ENCODE measurements around the gene IL1R2.

The IL1R2 gene

DNA sequence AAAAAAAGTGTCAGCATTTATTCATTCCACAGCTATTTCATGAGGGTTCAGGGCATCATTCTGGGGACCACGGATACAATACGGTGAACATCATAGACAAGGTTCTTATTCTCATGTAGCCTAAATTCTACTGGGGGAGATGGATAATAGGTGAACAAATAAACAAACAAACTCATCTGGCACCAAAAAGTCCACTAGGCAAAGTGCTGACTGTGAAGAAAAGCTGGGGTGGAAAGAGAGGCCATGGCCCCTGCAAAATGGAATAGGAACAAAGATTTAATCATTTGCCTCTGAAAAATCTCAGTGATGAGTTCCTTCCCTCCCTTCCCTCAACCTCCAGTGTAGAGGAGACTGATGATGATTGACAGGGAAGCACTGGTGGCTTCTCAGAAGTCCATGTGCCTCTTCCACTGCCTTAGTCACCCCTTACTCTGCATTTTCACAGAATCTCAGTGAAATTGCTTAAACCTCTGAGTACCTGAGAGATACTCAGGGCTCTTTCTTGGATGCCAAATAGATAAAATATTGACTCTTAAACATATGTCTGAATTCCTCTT, 81.5 kb downstream of the IL1R2 start:
- H3K4me3 ChIP-seq (ENCODE audit: low read depth, low read length): no peak overlapping the region
- TF ChIP-seq, protein P1, sequence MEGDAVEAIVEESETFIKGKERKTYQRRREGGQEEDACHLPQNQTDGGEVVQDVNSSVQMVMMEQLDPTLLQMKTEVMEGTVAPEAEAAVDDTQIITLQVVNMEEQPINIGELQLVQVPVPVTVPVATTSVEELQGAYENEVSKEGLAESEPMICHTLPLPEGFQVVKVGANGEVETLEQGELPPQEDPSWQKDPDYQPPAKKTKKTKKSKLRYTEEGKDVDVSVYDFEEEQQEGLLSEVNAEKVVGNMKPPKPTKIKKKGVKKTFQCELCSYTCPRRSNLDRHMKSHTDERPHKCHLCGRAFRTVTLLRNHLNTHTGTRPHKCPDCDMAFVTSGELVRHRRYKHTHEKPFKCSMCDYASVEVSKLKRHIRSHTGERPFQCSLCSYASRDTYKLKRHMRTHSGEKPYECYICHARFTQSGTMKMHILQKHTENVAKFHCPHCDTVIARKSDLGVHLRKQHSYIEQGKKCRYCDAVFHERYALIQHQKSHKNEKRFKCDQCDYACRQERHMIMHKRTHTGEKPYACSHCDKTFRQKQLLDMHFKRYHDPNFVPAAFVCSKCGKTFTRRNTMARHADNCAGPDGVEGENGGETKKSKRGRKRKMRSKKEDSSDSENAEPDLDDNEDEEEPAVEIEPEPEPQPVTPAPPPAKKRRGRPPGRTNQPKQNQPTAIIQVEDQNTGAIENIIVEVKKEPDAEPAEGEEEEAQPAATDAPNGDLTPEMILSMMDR (IDR thresholded peaks at IDR 0.05; ENCODE audit: low read depth, low read length): no peak

DNA sequence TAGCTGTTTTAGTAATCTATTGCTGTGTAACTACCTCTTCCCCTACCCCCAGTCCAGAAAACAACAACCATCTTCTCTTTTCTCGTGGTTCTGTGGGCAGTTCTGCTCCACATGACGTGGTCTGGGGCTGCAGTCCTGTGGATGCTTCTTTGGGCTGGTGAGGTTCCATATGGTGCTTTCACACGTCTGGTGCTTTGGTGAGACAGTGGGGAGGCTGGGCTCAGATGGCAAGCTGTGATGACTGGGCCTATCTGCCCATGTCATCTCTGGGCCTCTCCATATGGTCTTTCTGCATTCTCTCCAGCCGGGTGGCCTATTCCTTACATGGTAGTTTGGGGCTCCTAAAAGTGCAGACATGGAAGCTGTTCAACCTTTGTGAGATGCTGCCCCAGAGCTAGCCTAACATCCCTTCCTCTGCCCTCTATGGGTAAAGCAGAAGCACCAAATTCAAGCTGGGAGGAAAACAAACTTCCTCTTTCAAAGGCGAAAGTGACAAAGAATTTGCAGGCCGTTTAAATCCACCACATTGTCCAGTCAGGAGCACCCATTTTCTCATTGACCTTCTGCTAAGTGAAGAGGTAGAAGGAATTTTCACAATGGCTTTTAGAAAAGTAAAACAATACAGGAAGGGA, 82.5 kb downstream of the IL1R2 start:
- H3K4me3 ChIP-seq (ENCODE audit: low read depth, low read length): no peak overlapping the region
- TF ChIP-seq, protein P1 (IDR thresholded peaks at IDR 0.05; ENCODE audit: low read depth, low read length): no peak

DNA sequence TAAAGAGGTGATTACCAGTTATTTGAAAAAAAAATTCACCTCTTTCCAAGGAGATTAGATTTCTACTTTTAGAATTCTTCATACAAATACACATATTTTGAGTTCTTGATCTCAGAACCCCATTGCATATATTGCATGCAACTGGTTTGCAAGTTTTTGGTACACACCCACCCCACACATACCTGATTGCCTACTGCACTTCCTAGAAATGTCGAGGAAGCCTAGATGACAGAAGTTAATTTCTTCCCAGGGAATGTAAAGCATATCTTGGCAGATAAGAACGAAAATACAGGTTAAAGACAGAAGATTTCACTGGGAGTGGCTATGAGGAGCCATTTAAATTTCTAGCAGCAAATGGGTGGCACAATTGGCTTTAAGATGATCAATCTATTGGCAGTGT, 83.7 kb downstream of the IL1R2 start:
- TF ChIP-seq, protein P1 (IDR thresholded peaks at IDR 0.05; ENCODE audit: low read depth, low read length): no peak
- H3K4me3 ChIP-seq (ENCODE audit: low read depth, low read length): no peak overlapping the region

DNA sequence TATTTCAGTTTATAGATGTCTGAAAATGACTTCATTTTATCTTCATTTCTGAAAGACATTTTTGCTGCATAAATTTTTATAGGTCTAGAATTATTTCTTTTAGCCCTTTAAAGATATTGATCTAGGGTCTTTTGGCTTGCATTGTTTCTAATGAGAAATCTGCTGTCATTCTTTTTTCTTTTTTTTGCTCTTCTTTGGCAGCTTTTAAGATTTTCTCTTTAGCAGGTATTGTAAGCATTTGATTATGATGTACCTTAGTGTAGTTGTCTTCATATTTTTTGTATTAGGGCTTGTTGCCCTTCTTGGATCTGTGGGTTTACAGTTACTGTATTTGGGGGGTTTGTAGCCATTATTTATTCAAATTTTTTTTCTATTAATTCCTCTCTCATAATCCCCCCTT, 84.8 kb downstream of the IL1R2 start:
- TF ChIP-seq, protein P1 (IDR thresholded peaks at IDR 0.05; ENCODE audit: low read depth, low read length): no peak
- no peak overlapping the region for H3K4me3 ChIP-seq (ENCODE audit: low read depth, low read length)

Measured in WI38 (cell line).